Left lobe of liver (tissue), 2 donors: ENCODE measurements around the gene SLC9A4. TPM values are rescaled to one million over a fixed set of nuclear protein-coding genes. Genes with fewer than 3 reads are reported as not detected.
"Not testable (repeated sequence)": the region's sequence is repeated elsewhere in the genome, so short reads cannot be mapped to it uniquely, and the experiment has no call there.

ENCODE experiments used
- ATAC-seq: fragments of 200-7000 bp; cut with Tn5 transposase; one replicate; pipeline ENCODE4 v1.9.1; 2020; ENCODE audit warnings: mild to moderate bottlenecking, moderate library complexity
- DNase-seq: peaks from one replicate; pipeline ENCODE4 v3.0.0-alpha.2; 2020; ENCODE audit warnings: low spot score
- total RNA-seq: library from RNA; stranded (reverse); gene quantifications from one replicate; pipeline ENCODE4 v1.2.1, GENCODE V29; 2021
- donor health status: DM: no; HTN: no; CAD: no; lungs with moderate emphysema.
- donor health status: DM: no; HTN: yes; CAD: no.

SLC9A4 gene
- total RNA-seq, 1 donor from 2014 or later, result not detected

DNA sequence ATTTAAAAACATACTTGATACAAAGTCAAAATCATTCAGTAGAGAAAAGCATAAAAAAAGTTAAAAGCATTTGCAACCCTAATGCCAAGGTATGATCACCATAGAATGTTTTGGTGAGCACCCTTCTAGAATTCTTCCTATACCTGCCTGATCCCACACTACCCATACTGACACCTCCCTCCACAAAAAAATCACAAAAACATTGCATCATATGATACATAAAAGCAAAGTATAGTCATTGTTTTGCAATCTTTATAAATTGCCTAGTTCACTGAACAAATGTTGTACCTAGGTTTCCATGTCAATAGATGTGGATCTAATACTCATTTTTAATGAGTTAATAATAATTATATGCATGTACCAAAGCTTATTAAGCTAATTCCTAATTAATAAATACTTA lies 54.1 kb downstream of the SLC9A4 start:
- no peak for ATAC-seq
- no peak for DNase-seq

DNA sequence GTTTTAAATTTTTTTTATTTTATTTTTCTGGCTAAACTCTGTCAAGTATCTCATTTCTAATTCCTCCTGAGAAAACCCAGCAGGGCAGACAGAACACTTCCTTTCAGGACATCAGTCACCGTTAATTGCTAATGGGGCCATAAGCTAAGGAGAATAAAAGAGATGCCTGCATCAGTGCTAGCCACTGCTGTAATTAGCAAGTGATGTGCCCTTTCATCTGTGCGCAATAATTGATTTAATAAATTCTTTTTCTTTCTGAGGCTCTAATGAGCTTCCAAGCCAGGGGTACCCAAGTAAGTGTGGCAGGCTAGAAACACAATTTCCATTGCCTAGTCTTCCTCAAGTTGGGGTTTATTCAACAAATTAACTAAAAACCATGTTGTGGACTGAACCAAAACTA lies 65.5 kb downstream of the SLC9A4 start:
- no peak for ATAC-seq
- no peak for DNase-seq

DNA sequence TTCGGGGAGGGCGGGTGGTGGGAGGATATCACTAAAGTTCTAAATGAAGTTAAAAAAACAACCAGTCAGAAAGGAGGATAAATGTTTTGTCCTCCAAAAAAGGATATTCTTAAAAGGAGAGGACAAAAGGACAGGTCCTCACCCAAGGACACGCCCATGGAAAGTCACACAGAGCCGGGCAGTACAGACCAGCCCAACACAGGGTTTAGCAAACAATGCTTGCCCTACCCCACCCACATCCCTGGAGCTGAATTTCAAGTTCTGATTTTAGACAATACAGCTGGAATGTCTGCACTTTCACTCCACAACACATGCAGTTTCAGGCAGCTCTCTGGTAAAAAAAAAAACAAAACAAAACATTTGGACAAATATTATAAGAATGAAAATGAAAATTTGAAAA lies 67.9 kb downstream of the SLC9A4 start:
- no peak for ATAC-seq
- no peak for DNase-seq

DNA sequence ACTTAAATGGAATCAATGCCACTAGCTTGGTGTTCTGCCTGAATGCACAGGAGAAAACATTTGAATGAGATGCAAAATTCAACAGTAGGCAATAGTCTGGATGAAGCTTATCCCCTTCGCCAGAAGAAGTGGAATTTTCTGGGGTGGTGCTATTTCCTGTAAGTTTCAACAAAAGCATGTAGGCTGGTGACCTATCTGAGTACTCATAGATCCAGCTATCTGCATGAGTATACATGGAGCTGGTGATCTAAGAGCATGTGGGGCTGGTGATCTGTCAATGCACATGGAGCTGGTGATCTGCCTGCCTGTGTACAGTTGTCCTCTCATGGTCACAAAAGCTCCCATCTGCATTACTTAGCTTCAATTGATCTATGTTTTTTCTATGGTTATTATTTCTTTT lies 71.2 kb downstream of the SLC9A4 start:
- ATAC-seq, result no peak
- DNase-seq, result no peak

DNA sequence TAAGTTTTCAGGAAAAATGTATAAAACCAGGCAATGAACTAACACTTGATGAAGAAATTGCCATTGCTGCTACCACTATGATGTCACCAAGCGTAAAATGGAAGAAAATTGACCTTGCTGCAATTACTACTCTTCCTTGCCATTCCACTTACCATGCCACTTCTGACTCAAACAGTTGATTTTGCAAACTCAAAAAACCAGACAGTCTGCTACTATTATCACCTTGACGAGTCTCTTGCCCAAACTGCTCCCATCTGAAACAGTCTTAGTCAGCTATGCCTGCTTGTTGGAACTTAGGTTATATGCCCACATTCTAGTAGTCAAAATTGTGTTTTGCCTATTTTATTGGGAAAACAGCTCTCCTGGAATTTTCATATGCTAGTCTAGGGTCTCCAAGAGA lies 74.4 kb downstream of the SLC9A4 start:
- DNase-seq (no peak), ATAC-seq (no peak)

DNA sequence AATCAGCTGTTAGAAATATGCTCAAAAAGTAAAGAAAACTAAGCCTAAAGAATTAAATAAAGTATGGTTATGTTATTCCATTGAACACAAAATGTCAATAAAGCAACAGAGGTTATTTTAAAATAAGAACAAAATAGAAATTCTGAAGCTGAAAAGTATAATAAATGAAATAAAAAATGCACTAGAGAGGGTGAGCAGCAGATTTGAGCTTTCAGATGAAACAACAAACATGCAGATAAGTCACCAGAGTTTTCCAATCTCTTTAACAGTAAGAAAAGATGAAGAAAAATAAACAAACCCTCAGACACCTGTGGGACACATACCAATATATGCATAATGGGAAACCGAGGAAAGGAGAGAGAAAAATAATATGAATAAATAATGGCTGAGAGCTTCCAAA lies 76.0 kb downstream of the SLC9A4 start:
- DNase-seq, result no peak
- no peak for ATAC-seq

DNA sequence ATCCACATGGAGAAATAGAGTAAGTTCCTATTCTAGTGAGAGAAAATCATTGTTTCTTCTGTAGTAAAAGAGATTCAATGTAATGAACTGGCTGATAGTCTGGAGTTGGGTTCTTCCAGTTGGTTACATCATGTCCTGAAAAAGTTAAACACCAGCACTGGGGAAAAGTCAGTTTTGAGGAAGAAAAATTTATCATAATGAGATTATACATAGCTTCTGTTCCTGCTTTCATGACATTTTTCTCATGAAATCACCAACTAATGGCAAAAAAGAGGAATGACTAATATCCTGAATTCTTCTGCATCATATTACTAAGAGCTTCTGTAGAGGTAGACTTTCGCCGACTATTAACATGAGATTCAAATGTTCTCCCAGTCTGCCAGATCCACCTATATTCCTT lies 77.1 kb downstream of the SLC9A4 start:
- DNase-seq (no peak), ATAC-seq (no peak)

DNA sequence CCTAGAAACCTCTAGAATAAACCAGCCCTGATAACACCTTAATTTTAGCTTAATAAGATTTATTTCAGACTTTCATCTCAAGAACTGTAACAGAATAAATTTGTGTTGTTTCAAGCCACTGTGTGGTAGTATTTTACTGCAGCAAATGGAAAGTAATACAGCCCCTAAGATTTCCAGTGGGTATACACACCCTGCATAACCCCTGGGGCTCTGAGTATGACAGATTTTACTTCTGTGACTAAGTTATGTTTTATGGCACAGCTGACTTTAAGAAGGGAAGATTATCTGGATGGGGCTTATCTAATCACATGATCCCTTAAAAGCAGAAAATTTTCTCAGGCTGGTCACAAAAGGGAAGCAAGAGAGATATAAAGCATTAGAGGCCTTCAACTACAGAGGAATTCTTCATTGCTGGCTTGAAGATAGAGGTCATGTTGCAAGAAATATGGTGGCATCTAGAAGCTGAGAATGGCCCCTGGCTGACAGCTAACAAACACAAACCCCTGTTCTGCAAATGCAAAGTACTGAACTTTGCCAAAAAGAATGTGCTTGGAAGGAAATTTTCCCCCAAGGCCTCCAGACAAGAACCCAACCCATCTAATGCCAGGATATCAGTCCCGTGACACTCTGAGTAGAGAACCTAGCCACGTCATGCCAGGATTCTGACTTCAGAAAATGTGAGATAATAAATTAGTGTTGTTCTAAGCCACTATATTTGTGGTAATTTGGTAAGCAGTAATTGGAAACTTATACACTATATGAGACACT lies 78.5 kb downstream of the SLC9A4 start:
- DNase-seq (no peak), ATAC-seq (no peak)

DNA sequence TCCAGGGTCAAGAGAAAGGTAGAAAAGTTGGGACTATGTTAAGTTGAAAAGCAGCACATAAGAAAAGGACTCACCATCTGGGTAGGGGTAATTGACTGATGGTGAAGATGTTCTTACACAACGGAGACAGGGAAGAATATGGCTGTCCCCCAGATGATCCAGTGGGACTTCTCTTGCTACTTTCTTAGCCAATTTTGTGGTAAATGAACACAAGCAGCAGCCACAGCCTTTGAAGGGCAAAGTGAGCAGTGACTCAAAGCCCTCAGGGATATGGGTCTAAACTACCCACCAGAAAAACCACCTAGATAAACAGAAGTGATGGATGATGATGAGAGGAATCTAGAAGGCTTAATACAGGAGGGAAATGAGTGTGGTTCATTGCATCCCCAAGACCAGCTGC lies 80.6 kb downstream of the SLC9A4 start:
- DNase-seq (no peak), ATAC-seq (no peak)

DNA sequence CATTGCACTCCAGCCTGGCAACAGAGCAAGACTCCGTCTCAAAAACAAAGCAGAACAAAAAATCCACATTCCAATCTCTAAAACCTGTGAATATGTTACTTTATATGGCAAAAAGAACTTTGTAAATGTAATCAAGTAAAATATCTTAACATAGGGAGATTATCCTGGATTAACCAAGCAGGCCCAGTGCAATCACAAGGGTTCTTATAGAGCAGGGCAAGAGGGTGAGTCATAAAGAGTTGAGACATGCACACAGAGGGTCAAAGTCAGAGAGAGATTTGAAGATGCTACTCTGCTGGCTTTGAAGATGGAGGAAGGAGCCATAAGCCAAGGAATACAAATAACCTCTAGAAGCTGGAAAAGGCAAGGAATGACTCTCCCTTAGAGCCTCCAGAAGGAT lies 85.4 kb downstream of the SLC9A4 start:
- DNase-seq (no peak), ATAC-seq (no peak)

DNA sequence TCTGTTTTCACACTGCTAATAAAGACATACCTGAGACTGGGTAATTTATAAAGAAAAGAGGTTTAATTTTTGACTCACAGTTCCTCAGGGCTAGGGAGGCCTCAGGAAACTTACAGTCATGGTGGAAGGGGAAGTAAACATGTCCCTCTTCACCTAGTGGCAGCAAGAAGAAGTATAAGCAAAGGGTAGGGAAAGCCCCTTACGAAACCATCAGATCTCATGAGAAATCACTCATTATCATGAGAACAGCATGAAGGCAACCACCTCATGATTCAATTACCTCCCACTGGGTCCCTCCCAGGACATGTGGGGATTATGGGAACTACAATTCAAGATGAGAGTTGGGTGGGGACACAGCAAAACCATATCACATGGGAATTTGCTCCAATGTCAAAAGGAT lies 89.5 kb downstream of the SLC9A4 start:
- ATAC-seq, DNase-seq: not testable (repeated sequence)

DNA sequence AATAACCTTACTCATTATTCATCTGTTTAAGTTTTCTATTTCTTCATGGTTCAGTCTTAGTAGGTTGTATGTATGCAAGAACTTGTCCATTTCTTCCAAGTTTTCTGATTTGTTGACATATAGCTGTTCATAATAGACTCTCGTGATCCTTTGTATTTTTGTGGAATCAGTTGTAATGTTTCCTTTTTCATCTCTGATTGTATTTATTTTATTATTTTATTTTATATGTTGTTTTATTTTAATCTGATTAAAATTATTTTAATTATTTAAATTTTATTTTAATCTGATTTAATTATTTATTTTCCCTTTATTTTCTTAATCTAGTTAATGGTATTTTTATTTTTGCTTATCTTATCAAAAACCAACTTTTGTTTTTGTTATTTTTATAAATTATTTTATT lies 102.9 kb downstream of the SLC9A4 start:
- DNase-seq (no peak), ATAC-seq (no peak)

DNA sequence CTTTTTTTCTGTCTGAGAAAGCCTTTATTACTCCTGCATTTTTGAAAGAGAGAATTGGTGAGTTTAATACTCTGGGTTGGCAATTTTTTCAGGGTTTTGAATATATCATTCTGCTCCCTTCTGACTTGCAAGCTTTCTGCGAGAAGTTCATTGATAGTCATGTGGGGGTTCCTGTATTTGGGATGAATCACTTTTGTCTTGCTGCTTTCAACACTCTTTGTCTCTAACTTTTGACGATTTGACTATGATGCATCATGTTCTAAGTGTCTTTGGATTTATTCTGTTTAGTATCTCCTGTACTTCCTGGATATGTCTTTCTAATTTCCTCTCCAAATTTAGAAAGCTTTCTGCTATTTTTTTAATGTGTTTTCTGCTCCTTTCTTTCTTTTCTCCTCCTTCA lies 105.3 kb downstream of the SLC9A4 start:
- DNase-seq (no peak), ATAC-seq (no peak)

DNA sequence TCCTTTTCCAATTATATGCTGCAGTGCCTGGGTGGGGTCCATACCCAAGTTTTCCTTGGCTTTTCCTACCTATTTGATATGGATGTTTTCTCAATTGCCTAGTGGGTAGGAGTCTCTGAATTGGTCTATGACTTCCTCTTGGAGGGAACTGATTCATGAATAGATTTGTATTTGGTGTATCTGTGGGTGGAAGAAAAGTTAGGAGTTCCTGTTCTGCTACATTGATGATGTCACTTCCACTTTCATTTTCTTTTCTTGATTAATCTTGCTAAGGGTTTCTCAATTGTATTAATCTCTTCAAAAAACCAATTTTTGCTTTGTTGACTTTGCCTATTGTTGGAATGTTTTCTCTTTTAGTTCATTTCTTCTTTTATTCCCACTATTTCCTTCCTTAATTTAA lies 108.9 kb downstream of the SLC9A4 start:
- no peak for DNase-seq

DNA sequence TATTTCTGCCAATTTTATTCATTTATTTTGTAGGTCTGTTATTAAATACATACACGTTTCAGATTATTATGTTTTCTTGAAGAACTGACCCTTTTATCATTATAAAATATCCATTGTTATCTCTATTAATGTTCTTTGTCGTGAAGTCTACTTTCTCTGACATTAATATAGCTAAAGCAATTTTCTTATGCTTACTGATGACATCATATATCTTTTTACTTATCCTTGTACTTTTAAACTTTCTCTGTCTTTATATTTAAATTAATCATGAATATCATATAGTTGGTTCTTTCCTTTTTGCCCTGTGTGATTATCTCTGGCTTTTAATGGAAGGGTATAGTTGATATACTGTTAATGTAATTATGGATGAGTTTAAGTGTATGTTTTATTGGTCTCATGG lies 109.8 kb downstream of the SLC9A4 start:
- ATAC-seq, result no peak
- DNase-seq, result no peak

More for the DNA sequence above, 108.9 kb downstream of the SLC9A4 start:
- ATAC-seq, result no peak

Other genes with a start within 250 kb of the SLC9A4 start
- 2.6 TPM for gene IL1RL1, start 161.7 kb upstream of the SLC9A4 start, total RNA-seq
- 7.6 TPM for gene IL18R1, start 117.4 kb upstream of the SLC9A4 start, total RNA-seq
- gene IL18RAP, start 50.1 kb upstream of the SLC9A4 start, total RNA-seq, result 0.45 TPM
- gene SLC9A2, start 146.3 kb downstream of the SLC9A4 start, total RNA-seq, result not detected